ENCODE measurements around the gene SH3BP4. TPM values are rescaled to one million over a fixed set of nuclear protein-coding genes. Genes with fewer than 3 reads are reported as not detected.

Gene SH3BP4
- total and polyA plus RNA-seq, 2 of the 8 experiments (the other 6 are each of a cell fraction or from before 2014, with no cell fraction given): 28.3 to 35.4 TPM

- Histone ChIP-seq H4K5ac (ENCODE audit: insufficient read length, low read depth, low read length) (no peak overlapping the region), H3K9me3 (ENCODE audit: insufficient read depth in 2 of 2, low read depth in 1 of 2, low read length in 1 of 2) (no peaks in the 10 kb centered on the region), H3K79me2 (ENCODE audit: control insufficient read depth in 1 of 2, insufficient read depth in 2 of 2, low read length in 2 of 2) (no peaks in the 10 kb centered on the region), H2BK12ac (ENCODE audit: low read depth, low read length) (peak overlapping the region; percentile 72; the same call in 1 of the 2 replicates), H3K56ac (replicated peaks; ENCODE audit: insufficient read length, low read depth, low read length) (no peak overlapping the region), H2BK5ac (ENCODE audit: low read depth, low read length) (peak overlapping the region; percentile 6; the same call in 1 of the 2 replicates), H3K27me3 (replicated peaks in 1 of 4; ENCODE audit: control insufficient read depth in 3 of 4, extremely low read depth in 1 of 4, insufficient read depth in 3 of 4, low read length in 3 of 4) (no peaks in the 10 kb centered on the region), H3K27ac (ENCODE audit: low read depth, low read length) (peak overlapping the region; percentile 35), H3K4ac (replicated peaks; ENCODE audit: insufficient read length, low read depth, low read length) (no peak overlapping the region), H4K20me1 (replicated peaks in 1 of 2; ENCODE audit: control insufficient read depth in 1 of 2, insufficient read depth in 2 of 2, low read length in 2 of 2) (no peaks in the 10 kb centered on the region), H3K4me1 (replicated peaks in 1 of 4; ENCODE audit: control insufficient read depth in 3 of 4, insufficient read depth in 4 of 4, low read length in 3 of 4) (peaks cover 2 to 12% (median 8%) of the 10 kb centered on the region in 4 experiments; a peak in 6 of 7 replicates), H3K4me3 (ENCODE audit: extremely low read depth in 1 of 4, insufficient read depth in 2 of 4, low read depth in 3 of 4, low read length in 4 of 4) (no peak overlapping the region), H2BK20ac (ENCODE audit: low read length) (peak overlapping the region; percentile 51; the same call in 1 of the 2 replicates), H3K18ac (ENCODE audit: extremely low read depth, low read length) (peak overlapping the region; percentile 89; the same call in 1 of the 2 replicates), H3K9ac (replicated peaks in 1 of 4; ENCODE audit: extremely low read depth in 1 of 4, low read depth in 3 of 4, low read length in 3 of 4) (peak overlapping the region in 2 of 4 experiments; percentile 16 to 30; a peak in 2 of 7 replicates), H2AFZ (ENCODE audit: low read length) (no peak overlapping the region), H4K8ac (ENCODE audit: extremely low read depth, insufficient read depth, low read length) (no peak overlapping the region), H3K23me2 (ENCODE audit: low read depth, low read length) (no peaks in the 10 kb centered on the region; the same call in 1 of the 2 replicates), H3K4me2 (ENCODE audit: insufficient read depth in 1 of 2, low read depth in 2 of 2, low read length in 2 of 2) (peak overlapping the region; percentile 10 to 15; a peak in 2 of 4 replicates), H3K79me1 (ENCODE audit: low read depth, low read length) (no peaks in the 10 kb centered on the region), H3K36me3 (ENCODE audit: control insufficient read depth in 2 of 4, insufficient read depth in 4 of 4, low read length in 3 of 4) (no peaks in the 10 kb centered on the region), H2BK15ac (ENCODE audit: low read length) (peak overlapping the region; percentile 33; the same call in 1 of the 2 replicates), H2BK120ac (replicated peaks; ENCODE audit: low read depth, low read length) (peak overlapping the region; percentile 44), H3K23ac (ENCODE audit: insufficient read length) (no peak overlapping the region), H3K14ac (ENCODE audit: insufficient read length) (no peak overlapping the region), H4K91ac (replicated peaks; ENCODE audit: insufficient read length, low read length) (peak overlapping the region; percentile 86), H2AK5ac (ENCODE audit: low read depth, low read length) (0 out of 2 replicates have a peak overlapping the region, but pooled peaks have one; percentile 4)
- ChIA-PET POLR2A (ENCODE audit: partially characterized antibody) (interaction anchor here (1.1 to 1.5 kb wide), 3 partner anchors 10 to 23 kb away, joined by 3 read pairs; no protein-coding TSS in a partner anchor), CTCF (ENCODE audit: partially characterized antibody) (interaction anchor here (0.6 to 1.8 kb wide), 8 partner anchors 15 to 533 kb away, joined by 3 to 5 read pairs (median 4); no protein-coding TSS in a partner anchor)
- FAIRE-seq (peak; percentile 80), DNase-seq (ENCODE audit: low read depth in 1 of 2, low spot score in 2 of 2) (peak in 1 of 2 experiments; percentile 63)
- no peak for TF ChIP-seq TCF12 (IDR thresholded peaks at IDR 0.05; ENCODE audit: low read depth, low read length)
- TF ChIP-seq RBBP5 (IDR thresholded peaks at IDR 0.05; ENCODE audit: borderline replicate concordance, low read depth, low read length): no peak
- TF ChIP-seq CHD2 (IDR thresholded peaks at IDR 0.05; ENCODE audit: low read length): no peak
- TF ChIP-seq FOSL1 (IDR thresholded peaks at IDR 0.05; ENCODE audit: insufficient read depth, low read depth, low read length): no peak
- no peak for TF ChIP-seq USF2 (IDR thresholded peaks at IDR 0.05; ENCODE audit: low read length)
- no peak for TF ChIP-seq BCL11A (IDR thresholded peaks at IDR 0.05; ENCODE audit: low read depth in 2 of 2, low read length in 2 of 2)
- no peak for TF ChIP-seq BACH1 (IDR thresholded peaks at IDR 0.05; ENCODE audit: low read length)
- no peak for TF ChIP-seq EGR1 (IDR thresholded peaks at IDR 0.05; ENCODE audit: borderline replicate concordance, low read depth, low read length)
- TF ChIP-seq YY1 (IDR thresholded peaks at IDR 0.05; ENCODE audit: low read depth, low read length): no peak; the same call in 1 of the 2 replicates
- TF ChIP-seq EP300 (IDR thresholded peaks at IDR 0.05; ENCODE audit: borderline replicate concordance in 1 of 2, low read depth in 2 of 2, low read length in 2 of 2): no peak
- TF ChIP-seq TEAD4 (IDR thresholded peaks at IDR 0.05; ENCODE audit: low read depth, low read length): peak; percentile 48; the same call in 1 of the 2 replicates
- no peak for TF ChIP-seq TAF1 (IDR thresholded peaks at IDR 0.05; ENCODE audit: low read depth, low read length)
Measured at GRCh38 chr2:235070063-235070706, 118.4 kb downstream of the SH3BP4 start.
